ENCODE data around the gene ABCA13.
"Not testable (repeated sequence)": the region's sequence is repeated elsewhere in the genome, so short reads cannot be mapped to it uniquely, and the experiment has no call there.

ABCA13 gene

GRCh38 chr7:48173756-48174382 lies 2.6 kb downstream of the ABCA13 start:
- no peak for DNase-seq

- no peak for DNase-seq
Measured at GRCh38 chr7:48175019-48175418, 3.8 kb downstream of the ABCA13 start.

DNA sequence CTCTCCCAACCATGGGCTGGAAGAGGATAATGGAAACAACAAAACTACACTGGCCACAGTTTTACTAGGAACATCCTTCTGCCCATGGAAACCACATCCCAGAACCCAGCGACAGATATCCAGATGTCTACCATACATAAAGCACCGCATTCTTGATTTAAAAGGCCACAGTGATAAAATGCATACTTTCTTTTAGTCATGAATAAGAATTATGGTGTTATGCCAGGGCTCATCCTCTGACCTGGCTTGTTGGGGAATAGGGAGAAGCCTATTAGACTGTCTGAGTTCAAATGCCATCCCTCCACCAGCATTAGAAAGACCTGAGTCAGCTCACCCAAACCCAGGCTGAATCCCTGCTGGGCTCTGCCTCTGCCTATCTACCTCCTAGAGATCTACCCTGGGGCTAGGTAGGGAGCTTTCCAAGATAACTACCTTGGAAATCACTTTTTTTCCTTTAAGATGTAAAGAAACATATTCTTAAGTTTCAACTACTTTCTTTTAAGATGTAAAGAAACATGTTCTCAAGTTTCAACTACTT lies 5.2 kb downstream of the ABCA13 start:
- DNase-seq, result no peak

DNA sequence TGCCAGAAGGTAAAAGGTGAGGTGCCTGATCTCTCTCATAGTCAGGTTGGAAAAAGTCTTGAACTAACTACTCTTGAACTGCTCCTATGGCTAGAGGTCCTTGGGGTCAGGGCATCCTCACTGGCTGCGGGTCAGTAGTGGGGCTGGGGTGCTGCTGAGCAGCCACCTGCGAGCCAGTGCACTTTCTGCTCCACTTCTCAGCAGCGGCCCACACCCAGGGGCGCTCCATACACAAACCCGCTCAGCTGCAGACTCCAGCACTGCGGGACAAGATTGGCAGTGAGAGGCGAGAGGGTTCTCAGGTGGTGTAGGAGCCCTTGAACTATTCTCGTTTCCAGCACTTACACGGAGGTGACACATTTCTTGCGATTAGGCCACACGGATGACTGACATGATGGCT lies 6.0 kb downstream of the ABCA13 start:
- no peak for DNase-seq

- no peak for DNase-seq
Measured at GRCh38 chr7:48179496-48180030, 8.3 kb downstream of the ABCA13 start.

- DNase-seq, result no peak
Measured at GRCh38 chr7:48180981-48181380, 9.7 kb downstream of the ABCA13 start.

DNA sequence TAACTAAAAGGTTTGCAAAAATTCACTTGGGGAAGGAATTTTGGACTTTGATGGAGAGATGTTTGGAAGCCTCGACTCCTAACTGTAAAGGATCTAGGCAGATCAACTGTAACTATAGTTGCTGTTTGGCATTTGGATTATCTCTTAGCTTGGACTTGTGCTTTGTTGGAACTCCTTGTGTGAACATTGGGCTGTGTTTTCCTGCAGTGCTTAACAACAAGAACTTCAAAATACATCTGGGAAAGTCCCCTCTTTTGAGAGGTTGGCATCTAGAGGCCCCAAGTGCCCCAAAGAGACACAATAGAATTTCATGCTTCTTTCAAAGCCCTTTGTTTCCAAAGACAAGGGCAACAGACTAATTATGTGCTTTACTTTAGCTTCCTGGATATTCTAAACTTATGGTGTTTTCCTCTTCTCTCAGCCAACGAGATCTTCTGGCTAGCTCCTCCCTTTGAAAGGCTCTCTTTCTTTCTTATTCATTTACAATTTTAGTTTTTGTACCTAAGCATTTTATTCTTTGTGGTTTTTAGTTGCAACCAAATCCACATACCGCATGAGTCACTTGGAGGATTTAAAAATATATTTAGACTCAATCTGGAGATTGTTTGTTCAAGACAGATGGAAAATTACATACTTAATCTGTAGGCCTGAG lies 11.6 kb downstream of the ABCA13 start:
- no peak for DNase-seq

GRCh38 chr7:48183370-48183743 lies 12.1 kb downstream of the ABCA13 start:
- DNase-seq, result no peak

- no peak for DNase-seq
Measured at GRCh38 chr7:48183965-48184364, 12.7 kb downstream of the ABCA13 start.

DNA sequence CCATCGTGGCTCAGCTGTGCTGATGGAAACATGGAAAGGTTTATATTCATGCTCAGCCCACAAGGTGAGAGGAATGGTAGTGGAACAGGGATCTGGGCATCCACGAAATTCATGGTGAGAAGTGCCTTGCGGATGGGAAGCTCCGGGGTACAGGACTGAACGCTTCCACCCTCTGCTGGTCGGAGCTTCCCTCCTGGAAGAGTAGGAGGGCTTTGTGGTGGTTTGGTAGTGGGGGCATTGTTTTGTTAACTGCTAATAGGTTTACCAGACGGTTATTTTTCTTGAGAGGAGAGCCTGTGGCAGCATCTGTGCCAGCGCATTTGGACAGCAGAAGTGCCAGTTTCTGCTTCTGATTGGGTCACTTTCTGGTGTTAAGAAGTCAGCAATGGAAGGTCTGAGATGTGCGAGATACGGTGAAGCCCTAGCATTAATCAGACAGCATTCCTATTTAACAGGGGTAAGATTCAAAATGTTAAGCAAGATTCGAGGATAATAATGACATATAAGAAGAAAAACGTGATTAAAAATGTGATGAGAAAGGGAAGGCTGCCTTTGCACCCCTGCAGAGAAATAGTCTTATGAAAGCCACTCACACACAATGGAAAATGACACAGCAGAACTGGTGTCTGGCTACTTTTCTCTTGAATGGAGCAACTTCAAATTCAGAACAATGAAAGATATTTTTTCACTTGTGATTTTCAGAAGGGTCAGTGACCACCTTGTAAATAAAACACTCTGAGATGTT lies 17.7 kb downstream of the ABCA13 start:
- no peak for DNase-seq

DNA sequence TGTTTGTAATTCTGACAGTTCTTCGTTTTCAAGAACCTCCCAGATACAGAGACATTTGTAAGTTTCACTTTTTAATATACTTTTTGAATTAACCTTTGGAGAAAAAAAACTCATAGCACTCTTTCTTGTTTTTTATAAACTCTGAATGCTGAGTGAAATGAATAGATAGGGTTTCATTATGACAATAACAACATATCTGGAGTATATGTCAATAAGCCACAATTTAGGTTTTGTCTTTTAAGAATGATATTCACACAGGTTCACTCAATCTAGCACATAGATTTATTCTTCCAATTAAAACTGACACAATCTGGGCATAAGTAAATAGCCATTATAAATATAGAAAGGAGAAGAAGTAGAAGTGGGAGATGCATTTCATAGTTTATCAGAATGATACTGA lies 21.7 kb downstream of the ABCA13 start:
- DNase-seq, result no peak

DNA sequence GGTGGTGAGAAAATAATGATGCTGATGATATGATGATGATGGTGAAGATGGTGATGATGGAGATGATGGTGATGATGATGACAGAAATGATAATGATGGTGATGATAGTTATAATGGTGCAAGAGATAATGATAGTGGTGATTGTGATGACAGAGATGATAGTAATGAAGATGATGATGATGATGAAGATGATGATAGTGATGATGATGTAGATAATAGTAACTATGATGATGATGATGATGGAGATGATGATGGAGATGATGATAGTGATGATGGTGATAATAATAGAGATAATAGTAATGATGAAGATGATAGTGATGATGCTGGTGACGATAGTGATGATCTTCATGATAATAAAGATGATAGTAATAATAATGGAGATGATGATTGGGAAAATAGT lies 22.2 kb downstream of the ABCA13 start:
- DNase-seq, result no peak

- DNase-seq, result not testable (repeated sequence)
Measured at GRCh38 chr7:48200946-48201589, 29.8 kb downstream of the ABCA13 start.

- DNase-seq, result not testable (repeated sequence)
Measured at GRCh38 chr7:48202916-48203315, 31.7 kb downstream of the ABCA13 start.

DNA sequence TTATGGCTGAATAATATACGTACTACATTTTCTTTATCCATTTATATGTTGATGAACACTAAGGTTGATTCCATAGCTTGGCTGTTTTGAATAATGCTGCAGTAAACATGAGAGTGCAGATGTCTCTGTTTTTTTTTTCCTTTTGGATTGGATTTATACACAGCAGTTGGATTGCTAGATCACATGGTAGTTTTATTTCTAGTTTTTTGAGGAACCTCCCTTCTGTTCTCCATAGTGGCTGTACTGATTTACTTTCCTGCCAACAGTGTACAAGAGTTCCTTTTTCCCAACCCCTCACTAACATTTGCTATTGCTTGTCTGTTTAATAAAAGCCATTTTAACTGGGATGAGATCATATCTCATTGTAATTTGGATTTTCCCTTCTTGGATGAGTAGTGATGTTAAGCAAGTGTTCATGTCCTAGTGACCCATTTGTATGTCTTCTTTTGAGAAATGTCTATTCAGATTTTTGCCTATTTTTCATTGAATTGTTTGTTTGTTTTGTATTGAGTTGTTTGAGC lies 36.0 kb downstream of the ABCA13 start:
- no peak for DNase-seq

GRCh38 chr7:48209004-48209600 lies 37.8 kb downstream of the ABCA13 start:
- no peak for DNase-seq

DNA sequence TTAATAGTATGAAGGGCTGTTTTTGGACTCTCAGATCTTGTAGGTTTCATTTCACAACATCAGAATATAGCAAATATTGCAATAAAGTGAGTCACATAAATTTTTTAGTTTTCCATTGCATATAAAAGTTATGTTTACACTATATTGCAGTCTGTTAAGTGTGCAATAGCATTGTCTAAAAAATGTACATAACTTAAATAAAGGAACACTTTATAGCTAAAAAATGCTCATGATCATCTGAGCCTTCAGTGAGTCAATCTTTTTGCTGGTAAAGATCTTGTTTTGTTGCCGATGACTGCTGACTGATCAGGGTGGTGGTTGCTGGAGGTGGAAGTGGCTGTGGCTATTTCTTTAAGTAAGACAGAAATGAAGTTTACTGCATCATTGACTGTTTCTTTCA lies 42.0 kb downstream of the ABCA13 start:
- no peak for DNase-seq

DNA sequence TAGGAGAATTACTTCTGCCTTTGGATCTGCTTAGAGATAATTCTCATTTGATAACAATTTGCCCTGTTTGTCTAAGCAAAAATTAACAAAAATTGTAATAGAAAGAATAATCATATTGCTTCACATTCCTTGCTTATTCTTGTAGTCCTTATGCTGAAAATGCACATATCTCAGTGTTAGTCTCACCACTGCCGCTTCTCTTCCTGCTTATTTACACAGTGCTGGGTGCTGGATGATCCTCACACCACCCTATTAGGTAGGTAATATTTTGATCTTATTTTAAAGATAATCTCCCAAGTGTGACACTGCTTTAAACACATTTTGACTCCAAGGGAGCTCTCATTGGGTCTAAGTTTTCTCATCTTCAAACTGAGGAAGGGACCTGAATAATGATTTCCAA lies 46.0 kb downstream of the ABCA13 start:
- no peak for DNase-seq

- no peak for DNase-seq
Measured at GRCh38 chr7:48217753-48218152, 46.5 kb downstream of the ABCA13 start.

DNA sequence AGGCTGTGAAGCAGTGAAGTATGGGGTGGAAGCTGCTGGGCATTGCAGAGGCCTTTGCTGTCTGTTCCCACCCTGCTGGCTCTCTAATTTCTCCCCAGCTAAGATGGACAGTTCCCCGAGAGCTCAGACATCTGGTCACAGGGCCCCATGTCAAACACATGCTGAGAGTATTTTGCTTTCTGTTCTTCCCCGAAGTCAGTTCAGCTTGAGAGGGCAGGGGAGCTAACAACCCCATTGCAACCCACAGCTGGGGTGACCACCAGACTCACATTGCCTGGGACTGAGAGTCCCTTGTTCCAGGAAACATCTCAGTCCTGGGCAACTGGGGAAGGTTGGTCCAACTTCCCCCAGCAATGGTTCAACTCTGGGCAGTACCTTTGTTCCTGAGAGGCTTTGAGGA lies 52.8 kb downstream of the ABCA13 start:
- no peak for DNase-seq

DNA sequence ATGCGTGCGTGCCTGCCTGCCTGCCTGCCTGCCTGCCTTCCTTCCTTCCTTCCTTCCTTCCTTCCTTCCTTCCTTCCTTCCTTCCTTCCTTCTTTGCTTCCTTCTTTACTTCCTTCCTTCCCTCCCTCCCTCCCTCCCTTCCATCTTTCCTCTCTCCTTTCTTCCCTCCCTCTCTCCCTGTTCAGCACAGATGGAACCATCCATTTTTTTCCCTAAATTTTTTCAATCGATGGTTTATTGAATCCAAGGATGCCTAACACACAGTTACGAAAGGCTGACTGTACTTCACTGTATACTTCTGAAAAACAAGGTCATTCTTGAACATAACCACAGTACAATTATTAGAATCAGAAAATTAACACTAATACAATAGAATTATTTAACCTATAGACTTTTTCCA lies 53.8 kb downstream of the ABCA13 start:
- no peak for DNase-seq

GRCh38 chr7:48237354-48237753 lies 66.1 kb downstream of the ABCA13 start:
- no peak for DNase-seq

DNA sequence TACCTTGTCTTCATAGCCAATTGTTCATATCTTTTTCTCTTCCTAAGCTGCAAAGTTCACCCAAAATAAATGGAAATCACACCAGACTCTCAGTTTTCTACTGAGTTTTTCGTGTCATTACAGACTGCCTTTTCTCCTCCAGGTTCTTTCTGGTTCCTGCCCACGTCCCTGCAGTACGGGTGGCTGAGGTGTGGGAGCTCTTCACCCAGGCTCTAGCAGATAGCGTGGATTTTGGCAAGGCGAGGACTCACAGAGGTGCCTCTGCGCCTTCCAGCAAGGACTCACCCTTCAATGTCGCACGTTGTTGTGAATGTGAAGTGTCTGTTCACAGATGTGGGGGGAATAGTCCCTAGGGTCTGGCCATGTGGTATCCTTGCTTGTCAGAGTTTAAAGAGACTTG lies 71.6 kb downstream of the ABCA13 start:
- DNase-seq, result no peak
